Hematopoietic multipotent progenitor cell treated with erythropoietin and hydrocortisone succinate and interleukin-3 and kit ligand, for 6 days (in vitro differentiated cells): Measurements from ENCODE around the gene SLC8A1.

ENCODE experiments used
- DNase-seq: peaks from one replicate; pipeline ENCODE4 v3.0.0-alpha.2; 2015

SLC8A1 gene

GRCh38 chr2:40419364-40419762 lies 32.5 kb downstream of the SLC8A1 start:
- no peak for DNase-seq

GRCh38 chr2:40418614-40419363 lies 33.1 kb downstream of the SLC8A1 start:
- DNase-seq, result no peak

DNA sequence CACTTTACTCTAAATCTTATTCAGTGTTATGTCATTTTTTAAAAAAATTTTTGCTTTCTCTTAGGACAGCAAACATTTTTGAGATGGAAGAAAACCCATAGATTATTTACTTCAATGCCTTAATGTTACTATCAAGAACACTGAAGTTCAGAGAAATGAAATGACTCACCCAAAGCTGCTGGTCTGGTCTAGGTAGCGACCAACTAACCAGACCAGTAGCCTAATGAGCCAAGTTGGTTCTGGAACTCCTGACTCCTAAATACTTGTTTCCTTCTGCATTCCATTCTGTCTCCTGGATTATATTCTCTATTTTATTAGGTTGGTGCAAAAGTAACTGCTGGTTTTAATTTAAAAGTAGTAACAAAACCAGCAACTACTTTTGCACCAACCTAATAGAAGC lies 35.4 kb downstream of the SLC8A1 start:
- no peak for DNase-seq

DNA sequence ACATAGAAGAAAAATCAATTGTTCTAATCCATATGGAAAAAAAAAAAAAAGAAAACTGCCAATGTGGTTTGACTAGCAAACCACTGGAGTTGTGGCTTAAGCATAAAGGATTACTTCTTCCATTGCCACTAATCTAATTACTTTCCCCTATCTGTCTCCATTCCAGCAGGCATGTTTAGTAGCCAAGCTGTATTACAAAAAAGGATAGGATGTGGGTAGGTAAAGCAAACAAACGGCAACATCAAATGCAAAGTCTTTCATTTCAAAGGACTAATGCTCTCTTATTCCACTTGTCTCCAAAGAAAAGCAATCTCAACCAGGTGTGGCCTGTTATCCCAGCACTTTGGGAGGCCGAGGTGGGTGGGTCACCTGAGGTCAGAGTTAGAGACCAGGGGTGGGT lies 36.5 kb downstream of the SLC8A1 start:
- no peak for DNase-seq

DNA sequence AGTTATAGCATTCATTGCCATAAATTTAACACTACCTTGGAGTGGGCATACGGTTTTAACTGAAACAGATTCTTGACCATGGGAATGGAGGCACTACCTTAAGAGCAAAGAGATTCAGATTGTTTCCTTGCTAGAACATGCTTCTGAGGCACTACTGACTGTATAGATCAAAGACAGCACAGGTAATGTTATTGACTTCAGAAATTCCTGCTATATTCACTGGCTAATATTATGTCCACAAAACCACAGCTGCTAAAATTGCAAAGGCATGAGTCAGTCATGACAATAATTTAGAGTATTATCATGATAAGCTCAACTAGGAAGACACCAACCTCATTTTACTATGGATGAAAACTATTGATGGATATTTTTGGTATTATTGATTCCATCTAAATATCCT lies 39.4 kb downstream of the SLC8A1 start:
- DNase-seq, result no peak

GRCh38 chr2:40410695-40411094 lies 41.2 kb downstream of the SLC8A1 start:
- DNase-seq, result no peak

GRCh38 chr2:40409734-40410133 lies 42.2 kb downstream of the SLC8A1 start:
- no peak for DNase-seq

GRCh38 chr2:40406485-40407289 lies 45.2 kb downstream of the SLC8A1 start:
- no peak for DNase-seq

GRCh38 chr2:40405465-40405864 lies 46.4 kb downstream of the SLC8A1 start:
- DNase-seq, result no peak

DNA sequence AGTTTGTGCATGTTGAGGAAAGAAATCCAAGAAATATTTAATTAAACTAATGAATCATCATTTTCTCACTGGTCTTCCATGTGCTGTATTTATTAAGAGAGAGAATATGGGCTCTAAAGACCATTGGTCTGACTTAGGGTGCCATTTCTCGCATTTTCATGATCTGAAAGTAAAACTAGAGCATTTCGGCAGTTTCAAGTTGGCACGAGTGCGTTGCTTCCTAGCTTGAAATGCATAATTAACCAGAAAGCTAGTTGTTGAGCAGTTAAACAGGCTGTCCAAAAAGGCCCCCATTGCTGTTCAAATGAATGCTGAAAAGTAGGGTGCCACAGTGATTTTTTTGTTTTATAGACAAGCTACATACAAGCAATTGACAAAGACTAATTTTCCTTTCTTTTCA lies 47.4 kb downstream of the SLC8A1 start:
- DNase-seq, result no peak

DNA sequence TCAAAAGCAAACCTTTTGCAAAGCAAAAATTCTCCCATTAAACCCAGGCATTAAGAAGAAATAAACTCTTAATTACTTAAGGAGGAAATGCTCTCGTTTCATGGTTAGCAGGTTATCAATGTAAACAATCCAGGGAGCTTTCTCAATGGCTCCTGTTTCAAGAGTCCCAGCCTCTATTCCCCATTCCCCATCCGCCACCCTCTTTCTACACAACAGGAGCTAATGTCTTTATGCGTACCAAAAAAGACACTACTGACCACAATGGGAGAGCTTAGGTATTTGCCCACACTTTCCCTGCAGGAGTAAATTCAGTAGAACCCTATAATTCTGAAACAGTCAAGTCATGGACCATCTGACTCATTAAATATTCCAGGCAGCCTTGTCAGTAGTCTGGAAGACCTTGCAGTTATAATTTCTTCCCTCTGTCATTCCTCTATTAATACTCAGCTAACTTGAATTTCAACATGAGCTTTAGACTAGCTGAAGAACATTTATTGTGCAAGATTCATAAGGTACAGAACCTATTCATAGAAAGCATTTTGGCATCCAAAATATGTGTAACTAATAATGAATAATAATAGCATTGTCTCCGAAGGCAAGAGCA lies 48.6 kb downstream of the SLC8A1 start:
- DNase-seq, result no peak

DNA sequence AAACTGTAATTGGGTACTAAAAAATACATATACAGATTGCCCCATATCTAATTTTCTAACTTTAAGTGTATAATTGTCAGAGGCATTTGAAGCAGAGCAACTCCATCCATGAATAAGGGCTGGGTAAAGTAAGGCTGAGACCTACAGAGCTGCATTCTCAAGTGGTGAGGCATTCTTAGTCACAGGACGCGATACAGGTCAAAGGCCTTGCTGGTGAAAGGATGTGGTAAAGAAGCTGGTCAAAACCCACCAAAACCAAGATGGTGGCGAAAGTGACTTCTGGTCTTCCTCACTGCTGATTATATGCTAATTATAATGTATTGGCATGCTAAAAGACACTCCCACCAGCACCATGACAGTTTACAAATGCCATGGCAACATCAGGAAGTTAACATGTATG lies 50.0 kb downstream of the SLC8A1 start:
- DNase-seq, result no peak

DNA sequence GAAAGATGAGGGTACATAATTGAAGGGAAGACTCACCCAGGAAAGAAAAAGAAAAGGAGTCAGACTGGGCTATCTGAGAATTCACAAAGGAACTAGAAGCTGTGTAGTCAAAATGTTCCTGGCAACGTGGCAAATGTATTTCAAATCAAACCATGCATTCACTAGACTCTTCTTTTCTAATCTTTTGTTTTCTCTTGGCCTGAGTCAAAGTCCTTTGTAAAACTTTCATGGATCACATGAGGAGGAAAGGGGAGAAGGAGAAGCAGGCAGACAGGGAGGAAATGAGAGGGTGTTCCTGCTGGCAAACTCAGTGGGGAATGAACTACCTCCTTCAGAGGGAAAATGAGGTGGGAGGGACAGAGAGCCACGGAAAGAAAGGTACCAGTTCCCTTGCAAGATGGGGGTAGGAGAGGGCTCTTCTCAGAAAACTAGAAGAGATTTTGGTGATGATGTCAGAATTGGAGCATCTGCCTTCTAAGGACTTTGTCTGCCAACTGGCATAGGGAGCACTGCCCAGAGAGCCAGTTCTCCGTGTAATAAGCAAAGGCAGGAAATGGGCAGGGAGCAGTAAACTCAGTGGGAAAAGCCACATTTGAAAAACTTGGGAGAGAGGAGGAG lies 51.4 kb downstream of the SLC8A1 start:
- no peak for DNase-seq

DNA sequence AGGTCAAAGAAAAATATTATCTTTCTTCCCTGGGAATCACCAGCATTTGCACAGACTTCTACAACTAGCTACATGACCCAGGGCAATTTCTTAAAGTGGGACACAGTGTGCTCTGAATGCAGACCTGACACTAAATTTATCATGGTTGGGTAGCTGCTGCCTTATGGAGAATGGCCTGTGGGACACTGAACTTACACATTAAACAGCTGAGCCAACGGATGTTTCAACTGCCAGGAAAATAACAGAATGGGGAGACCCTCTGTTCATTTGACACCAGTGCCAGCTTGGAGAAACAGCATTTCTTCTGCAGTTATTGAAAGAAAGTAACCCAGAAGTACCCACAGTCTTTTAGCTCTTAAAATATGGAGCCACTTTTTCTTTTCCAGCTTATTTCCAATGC lies 54.1 kb downstream of the SLC8A1 start:
- DNase-seq, result no peak

- DNase-seq, result no peak
Measured at GRCh38 chr2:40396124-40396523, 55.8 kb downstream of the SLC8A1 start.

DNA sequence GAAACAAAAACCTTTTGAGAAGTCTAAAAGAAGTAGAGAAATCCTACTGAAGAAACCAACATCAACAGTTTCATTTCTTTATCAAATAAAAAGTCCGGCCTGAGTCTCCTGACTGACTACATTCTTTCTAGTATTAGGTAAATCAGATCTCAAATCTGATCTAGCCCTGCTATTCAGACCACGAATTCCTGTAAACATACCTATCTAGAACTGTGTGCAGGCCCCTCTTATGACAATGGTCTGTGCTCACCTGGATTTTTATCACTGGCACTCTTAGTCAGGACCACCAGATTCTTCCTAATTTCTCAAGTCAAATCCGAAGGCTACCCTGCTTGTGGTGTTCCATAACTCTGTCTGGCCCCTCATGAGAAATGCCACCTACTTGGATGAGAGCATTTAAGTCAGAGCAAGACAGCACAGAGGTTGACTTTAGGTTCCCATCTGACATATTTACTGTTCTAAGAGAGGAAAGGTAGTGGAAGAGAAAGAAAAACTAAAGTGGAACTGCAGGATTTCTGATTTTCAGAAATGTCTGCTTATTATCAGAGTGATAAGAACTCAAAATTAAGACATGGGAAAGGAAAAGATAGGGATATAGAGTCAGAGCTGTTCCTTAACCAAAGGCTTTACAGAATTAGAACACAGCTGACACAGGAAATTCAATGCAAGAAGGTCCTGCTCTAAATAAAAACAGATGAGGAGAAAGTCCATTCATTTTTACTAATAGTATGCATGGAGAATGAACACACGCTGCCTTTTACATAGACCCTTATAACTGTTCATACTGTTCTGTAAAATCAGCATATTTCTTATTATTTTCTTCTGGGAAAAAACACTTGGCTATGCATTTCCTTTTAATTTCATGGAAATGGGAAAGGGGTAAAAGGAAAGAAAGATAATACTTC lies 56.5 kb downstream of the SLC8A1 start:
- no peak for DNase-seq

DNA sequence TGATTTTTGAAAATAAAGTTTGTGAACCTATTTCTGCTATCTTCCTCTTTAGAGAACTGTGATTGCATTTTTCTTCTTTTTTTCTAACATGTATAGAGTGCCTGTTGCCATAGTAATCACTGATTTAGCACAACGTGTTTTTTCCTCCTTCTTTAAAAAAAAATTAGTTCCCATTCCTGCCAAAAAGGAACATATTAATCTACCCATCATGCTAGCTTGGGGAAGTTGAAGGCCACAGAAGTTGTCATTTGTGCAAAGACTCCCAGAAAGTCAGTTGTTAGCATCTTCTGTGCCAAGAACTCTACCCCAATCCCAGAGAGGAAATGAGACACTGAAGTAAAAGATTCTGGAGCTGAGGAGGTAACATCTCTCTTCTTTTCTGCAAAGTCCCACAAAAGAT lies 57.3 kb downstream of the SLC8A1 start:
- no peak for DNase-seq

- DNase-seq, result peak; percentile 5
Measured at GRCh38 chr2:40394031-40394430, 57.9 kb downstream of the SLC8A1 start.

DNA sequence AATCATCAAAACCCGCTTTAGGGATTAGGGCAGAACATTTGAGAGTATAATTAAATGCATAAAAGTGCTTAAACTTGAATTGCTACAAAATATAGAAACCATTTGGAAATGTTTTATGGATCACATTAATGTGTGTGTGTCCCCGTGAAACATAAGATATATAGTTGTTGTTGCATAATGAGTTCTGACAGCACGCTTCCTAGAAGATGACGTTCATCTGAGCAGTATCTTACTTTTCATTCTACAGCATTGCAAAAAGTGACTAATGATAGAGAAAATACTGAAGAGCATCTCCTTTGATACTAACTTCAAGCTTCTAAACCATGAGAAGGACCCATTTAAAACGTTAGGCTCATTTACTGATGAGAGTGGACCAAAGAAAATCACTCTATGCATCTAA lies 63.7 kb downstream of the SLC8A1 start:
- no peak for DNase-seq

- no peak for DNase-seq
Measured at GRCh38 chr2:40386177-40386576, 65.7 kb downstream of the SLC8A1 start.

GRCh38 chr2:40384714-40385113 lies 67.2 kb downstream of the SLC8A1 start:
- DNase-seq, result peak; percentile 71

DNA sequence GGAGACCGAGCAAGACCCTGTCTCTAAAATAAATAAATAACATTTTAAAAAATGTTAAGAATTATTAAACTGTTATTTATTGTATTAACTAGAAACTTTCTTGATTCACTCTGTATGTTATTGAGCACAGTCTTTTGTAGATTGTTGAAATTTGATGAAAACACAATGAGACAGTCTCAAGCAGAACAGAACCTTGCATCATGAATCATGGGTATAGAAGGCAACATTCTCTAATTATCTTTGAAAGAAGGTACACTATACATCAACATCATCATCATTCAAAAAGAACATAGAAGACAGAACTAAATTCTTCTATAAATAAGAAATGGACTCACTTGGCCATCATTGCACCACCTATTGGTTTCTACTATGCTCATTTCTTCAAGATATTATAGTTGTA lies 67.7 kb downstream of the SLC8A1 start:
- no peak for DNase-seq

- no peak for DNase-seq
Measured at GRCh38 chr2:40380721-40381120, 71.2 kb downstream of the SLC8A1 start.
